WTC11 (cell line): ENCODE measurements around the gene RASSF1. TPM values are rescaled to one million over a fixed set of nuclear protein-coding genes. Genes with fewer than 3 reads are reported as not detected.

Source experiments
- ATF6 ChIP-seq: sonication (generic); formaldehyde crosslinking; IDR thresholded peaks from 2 replicates; pipeline ENCODE4 v1.8.1; 2023; ENCODE audit warnings: mild to moderate bottlenecking, missing genetic modification reagents
- CBFB ChIP-seq: sonication (generic); formaldehyde crosslinking; IDR thresholded peaks from 2 replicates; pipeline ENCODE4 v1.8.1; 2022; ENCODE audit warnings: mild to moderate bottlenecking, low read depth, missing genetic modification reagents
- E2F1 ChIP-seq: sonication (generic); formaldehyde crosslinking; IDR thresholded peaks from 2 replicates; pipeline ENCODE4 v1.8.0; 2022; ENCODE audit warnings: mild to moderate bottlenecking, missing genetic modification reagents
- E2F5 ChIP-seq: sonication (generic); formaldehyde crosslinking; IDR thresholded peaks from 2 replicates; pipeline ENCODE4 v1.8.1; 2022; ENCODE audit warnings: mild to moderate bottlenecking, moderate library complexity, missing genetic modification reagents
- ETV6 ChIP-seq: sonication (generic); formaldehyde crosslinking; IDR thresholded peaks from 2 replicates; pipeline ENCODE4 v1.8.1; 2022; ENCODE audit warnings: mild to moderate bottlenecking, missing genetic modification reagents
- FOXP4 ChIP-seq: sonication (generic); formaldehyde crosslinking; IDR thresholded peaks from 2 replicates; pipeline ENCODE4 v1.8.0; 2022; ENCODE audit warnings: mild to moderate bottlenecking, missing genetic modification reagents
- HMGA2 ChIP-seq: fragments of 250-450 bp; sonication (Bioruptor Pico); IDR thresholded peaks from 2 replicates; pipeline ENCODE4 v1.4.0; 2021; ENCODE audit warnings: mild to moderate bottlenecking, moderate library complexity
- IRF1 ChIP-seq: sonication (generic); formaldehyde crosslinking; IDR thresholded peaks from 2 replicates; pipeline ENCODE4 v1.8.0; 2023; ENCODE audit warnings: missing genetic modification reagents
- JUN ChIP-seq: sonication (generic); formaldehyde crosslinking; IDR thresholded peaks from 2 replicates; pipeline ENCODE4 v1.8.0; 2023; ENCODE audit warnings: mild to moderate bottlenecking, missing genetic modification reagents
- NFATC4 ChIP-seq: fragments of 250-450 bp; sonication (Bioruptor Pico); IDR thresholded peaks from 2 replicates; pipeline ENCODE4 v1.9.0; 2021; ENCODE audit warnings: mild to moderate bottlenecking
- NR3C1 ChIP-seq: sonication (generic); formaldehyde crosslinking; conservative IDR thresholded peaks from 2 replicates; pipeline ENCODE4 v1.8.1; 2023; ENCODE audit warnings: low read depth, mild to moderate bottlenecking, missing genetic modification reagents
- PRDM15 ChIP-seq: sonication (generic); formaldehyde crosslinking; IDR thresholded peaks from 2 replicates; pipeline ENCODE4 v1.8.0; 2022; ENCODE audit warnings: missing genetic modification reagents
- STAT6 ChIP-seq: sonication (generic); formaldehyde crosslinking; conservative IDR thresholded peaks from 2 replicates; pipeline ENCODE4 v1.8.1; 2023; ENCODE audit warnings: mild to moderate bottlenecking, low read depth, missing genetic modification reagents, moderate library complexity
- TCF7 ChIP-seq: sonication (generic); formaldehyde crosslinking; IDR thresholded peaks from 2 replicates; pipeline ENCODE4 v1.8.0; 2022; ENCODE audit warnings: mild to moderate bottlenecking, low read depth, missing genetic modification reagents, moderate library complexity
- ZBTB43 ChIP-seq: sonication (generic); formaldehyde crosslinking; IDR thresholded peaks from 2 replicates; pipeline ENCODE4 v1.8.1; 2023; ENCODE audit warnings: mild to moderate bottlenecking, missing genetic modification reagents
- ZMAT4 ChIP-seq: fragments of 250-450 bp; sonication (Bioruptor Pico); IDR thresholded peaks from 2 replicates; pipeline ENCODE4 v1.9.0; 2021; ENCODE audit warnings: mild to moderate bottlenecking
- ZNF121 ChIP-seq: sonication (generic); formaldehyde crosslinking; IDR thresholded peaks from 2 replicates; pipeline ENCODE4 v1.8.0; 2023; ENCODE audit warnings: missing genetic modification reagents
- ZNF138 ChIP-seq: sonication (generic); formaldehyde crosslinking; conservative IDR thresholded peaks from 2 replicates; pipeline ENCODE4 v1.8.1; 2022; ENCODE audit warnings: mild to moderate bottlenecking, moderate library complexity, missing genetic modification reagents
- ZNF219 ChIP-seq: sonication (generic); formaldehyde crosslinking; IDR thresholded peaks from 2 replicates; pipeline ENCODE4 v1.8.0; 2023; ENCODE audit warnings: missing genetic modification reagents, mild to moderate bottlenecking, borderline replicate concordance
- ZNF263 ChIP-seq: sonication (generic); formaldehyde crosslinking; IDR thresholded peaks from 2 replicates; pipeline ENCODE4 v1.8.1; 2022; ENCODE audit warnings: low read depth, mild to moderate bottlenecking, moderate library complexity, missing genetic modification reagents
- ZNF396 ChIP-seq: fragments of 250-450 bp; sonication (Bioruptor Pico); IDR thresholded peaks from 2 replicates; pipeline ENCODE4 v1.8.0; 2021; ENCODE audit warnings: mild to moderate bottlenecking, moderate library complexity, borderline replicate concordance
- ZNF416 ChIP-seq: fragments of 250-450 bp; sonication (Bioruptor Pico); IDR thresholded peaks from 2 replicates; pipeline ENCODE4 v1.9.0; 2021; ENCODE audit warnings: mild to moderate bottlenecking, inconsistent platforms
- total RNA-seq: library from RNA; stranded (reverse); gene quantifications from 3 replicates; pipeline ENCODE4 v1.2.3, GENCODE V29; 2021

The RASSF1 gene
- total RNA-seq, 1 experiment from 2014 or later, result 14.5 TPM

GRCh38 chr3:50292159-50293078 lies 48.2 kb downstream of the RASSF1 start, which contains the start of gene IFRD2 (continued):
- TF ChIP-seq NFATC4 (no peak), ZNF138 (CRISPR knock-in tag) (no peak), FOXP4 (CRISPR knock-in tag) (no peak; the same call in 1 of the 2 replicates), NR3C1 (CRISPR knock-in tag) (no peak), ATF6 (CRISPR knock-in tag) (no peak), ZNF219 (CRISPR knock-in tag) (0 out of 2 replicates have a peak, but pooled peaks have one; percentile 9), IRF1 (CRISPR knock-in tag) (0 out of 2 replicates have a peak, but pooled peaks have one; percentile 52), ZNF416 (CRISPR knock-in tag) (no peak), TCF7 (CRISPR knock-in tag) (no peak), PRDM15 (no peak), JUN (CRISPR knock-in tag) (no peak), ZNF121 (no peak), CBFB (CRISPR knock-in tag) (0 out of 2 replicates have a peak, but pooled peaks have one; percentile 87), STAT6 (CRISPR knock-in tag) (no peak), ZNF396 (CRISPR knock-in tag) (no peak), ZNF263 (no peak), ZMAT4 (CRISPR knock-in tag) (no peak), ZBTB43 (CRISPR knock-in tag) (0 out of 2 replicates have a peak, but pooled peaks have one; percentile 23), E2F1 (CRISPR knock-in tag) (no peak), HMGA2 (0 out of 2 replicates have a peak, but pooled peaks have one; percentile 12), ETV6 (CRISPR knock-in tag) (peak; percentile 79; the same call in 1 of the 2 replicates), E2F5 (peak; percentile 80)
